H9 (cell line): Measurements from ENCODE around the gene CEP192. TPM values are rescaled to one million over a fixed set of nuclear protein-coding genes. Genes with fewer than 3 reads are reported as not detected.

Experiments
- DNase-seq: peaks from one replicate; pipeline ENCODE4 v3.0.0-alpha.2; 2017
- H2AFZ ChIP-seq: one replicate; pipeline ENCODE4 v1.6.1; 2013; ENCODE audit warnings: mild to moderate bottlenecking, low read length, control low read depth, moderate library complexity
- H2AK5ac ChIP-seq: 2 replicates; pipeline ENCODE4 v1.6.1; 2013; ENCODE audit warnings: low read length, control low read depth, mixed read lengths; ENCODE audit not compliant: insufficient read length
- H2BK120ac ChIP-seq: one replicate; pipeline ENCODE4 v1.6.1; 2013; ENCODE audit warnings: low read depth, mild to moderate bottlenecking, low read length, control low read depth, inconsistent platforms; ENCODE audit not compliant: poor library complexity, severe bottlenecking
- H2BK12ac ChIP-seq: 2 replicates; pipeline ENCODE4 v1.6.1; 2013; ENCODE audit warnings: low read length, control low read depth, mixed read lengths, low read depth; ENCODE audit not compliant: insufficient read length
- H2BK15ac ChIP-seq: 2 replicates; pipeline ENCODE4 v1.6.1; 2013; ENCODE audit warnings: low read depth, low read length, control low read depth
- H2BK20ac ChIP-seq: one replicate; pipeline ENCODE4 v1.6.1; 2013; ENCODE audit warnings: low read depth, mild to moderate bottlenecking, low read length, control low read depth, inconsistent platforms; ENCODE audit not compliant: poor library complexity, severe bottlenecking
- H2BK5ac ChIP-seq: 2 replicates; pipeline ENCODE4 v1.6.1; 2013; ENCODE audit warnings: low read length, control low read depth, mixed read lengths; ENCODE audit not compliant: insufficient read length
- H3K14ac ChIP-seq: 2 replicates; pipeline ENCODE4 v1.6.1; 2013; ENCODE audit warnings: low read length, control low read depth; ENCODE audit not compliant: insufficient read depth
- H3K18ac ChIP-seq: 2 replicates; pipeline ENCODE4 v1.6.1; 2013; ENCODE audit warnings: low read depth, mild to moderate bottlenecking, mixed read lengths, low read length, control low read depth; ENCODE audit not compliant: insufficient read length
- H3K23ac ChIP-seq: 2 replicates; pipeline ENCODE4 v1.6.1; 2013; ENCODE audit warnings: low read length, control low read depth, mixed read lengths, low read depth; ENCODE audit not compliant: insufficient read length
- H3K23me2 ChIP-seq: 2 replicates; pipeline ENCODE4 v1.6.1; 2013; ENCODE audit warnings: low read depth, mild to moderate bottlenecking, mixed read lengths, low read length, control low read depth; ENCODE audit not compliant: insufficient read length, poor library complexity, severe bottlenecking
- H3K27ac ChIP-seq: 2 replicates; pipeline ENCODE4 v1.5.1; 2013; ENCODE audit warnings: low read length, control low read depth, mixed read lengths, low read depth; ENCODE audit not compliant: insufficient read length
- H3K27me3 ChIP-seq: 2 replicates; pipeline ENCODE4 v1.6.1; 2013; ENCODE audit warnings: low read length, control low read depth, inconsistent platforms; ENCODE audit not compliant: insufficient read depth
- H3K4ac ChIP-seq: 2 replicates; pipeline ENCODE4 v1.6.1; 2013; ENCODE audit warnings: low read depth, mild to moderate bottlenecking, control low read depth, inconsistent platforms, low read length, moderate library complexity
- H3K4me1 ChIP-seq: 2 replicates; pipeline ENCODE4 v1.6.1; 2013; ENCODE audit warnings: low read length, control low read depth, inconsistent platforms; ENCODE audit not compliant: insufficient read depth
- H3K4me2 ChIP-seq: 2 replicates; pipeline ENCODE4 v1.6.1; 2013; ENCODE audit warnings: low read length, control low read depth, mixed read lengths; ENCODE audit not compliant: insufficient read length, insufficient read depth
- H3K56ac ChIP-seq: 2 replicates; pipeline ENCODE4 v1.6.1; 2013; ENCODE audit warnings: low read depth, mild to moderate bottlenecking, mixed read lengths, low read length, control low read depth; ENCODE audit not compliant: insufficient read length
- H3K79me1 ChIP-seq: 2 replicates; pipeline ENCODE4 v1.6.1; 2013; ENCODE audit warnings: low read depth, mild to moderate bottlenecking, moderate library complexity, low read length, control low read depth, inconsistent platforms; ENCODE audit not compliant: insufficient read depth, poor library complexity, severe bottlenecking
- H3K79me2 ChIP-seq: 2 replicates; pipeline ENCODE4 v1.6.1; 2013; ENCODE audit warnings: low read length, control low read depth, inconsistent platforms; ENCODE audit not compliant: insufficient read depth
- H3K9ac ChIP-seq: 2 replicates; pipeline ENCODE4 v1.6.1; 2013; ENCODE audit warnings: low read length, control low read depth, mixed read lengths; ENCODE audit not compliant: insufficient read length; ENCODE audit errors: extremely low read depth
- H3K9me3 ChIP-seq: one replicate; pipeline ENCODE4 v1.6.1; 2013; ENCODE audit warnings: low read depth, low read length, inconsistent platforms; ENCODE audit not compliant: control insufficient read depth
- H3T11ph ChIP-seq: one replicate; pipeline ENCODE4 v1.6.1; 2013; ENCODE audit warnings: mild to moderate bottlenecking, low read length, control low read depth, inconsistent platforms
- H4K20me1 ChIP-seq: one replicate; pipeline ENCODE4 v1.6.1; 2013; ENCODE audit not compliant: control insufficient read depth, insufficient read length, insufficient read depth
- H4K5ac ChIP-seq: 2 replicates; pipeline ENCODE4 v1.6.1; 2013; ENCODE audit warnings: low read depth, mild to moderate bottlenecking, mixed read lengths, low read length, control low read depth; ENCODE audit not compliant: insufficient read length
- H4K8ac ChIP-seq: replicated peaks from 2 replicates; pipeline ENCODE4 v1.6.1; 2013; ENCODE audit warnings: low read length, control low read depth, mixed read lengths, low read depth; ENCODE audit not compliant: insufficient read length
- H4K91ac ChIP-seq: 2 replicates; pipeline ENCODE4 v1.6.1; 2013; ENCODE audit warnings: low read depth, mild to moderate bottlenecking, moderate library complexity, mixed read lengths, low read length, control low read depth; ENCODE audit not compliant: insufficient read length
- H3K27ac Mint-ChIP-seq, 3 experiments: 2 replicates in 2 of 3; 3 replicates in 1 of 3; pipeline ENCODE4 v1.8.0; 2020 to 2021; ENCODE audit warnings: mixed read lengths in 3 of 3, mild to moderate bottlenecking in 1 of 3, moderate library complexity in 1 of 3
- H3K27me3 Mint-ChIP-seq: 2 replicates; pipeline ENCODE4 v1.8.0; 2021; ENCODE audit warnings: low read depth, mild to moderate bottlenecking, moderate library complexity, mixed read lengths
- H3K36me3 Mint-ChIP-seq, 3 experiments: 2 replicates in 2 of 3; 3 replicates in 1 of 3; pipeline ENCODE4 v1.8.0; 2020 to 2021; ENCODE audit warnings: low read depth in 3 of 3, mixed read lengths in 3 of 3; ENCODE audit not compliant: insufficient read depth in 1 of 3
- H3K4me1 Mint-ChIP-seq, 2 experiments: 2 replicates each; pipeline ENCODE4 v1.8.0; 2020; ENCODE audit warnings: mixed read lengths in 2 of 2
- H3K4me3 Mint-ChIP-seq, 2 experiments: 2 replicates in 1 of 2; 3 replicates in 1 of 2; pipeline ENCODE4 v1.8.0; 2020 to 2021; ENCODE audit warnings: mild to moderate bottlenecking in 2 of 2, mixed read lengths in 2 of 2, moderate library complexity in 1 of 2
- H3K9me3 Mint-ChIP-seq, 2 experiments: 2 replicates in 1 of 2; 3 replicates in 1 of 2; pipeline ENCODE4 v1.8.0; 2020; ENCODE audit warnings: mild to moderate bottlenecking in 2 of 2, mixed read lengths in 2 of 2, moderate library complexity in 1 of 2
- CTCF ChIP-seq: fragments of 200-600 bp; sonication (generic); conservative IDR thresholded peaks from 3 replicates; pipeline ENCODE4 v1.8.0; 2021; ENCODE audit warnings: antibody characterized with exemption, mild to moderate bottlenecking
- WGBS: extraction: QIAGEN DNeasy Blood & Tissue Kit; methylation state at CpG from one replicate; pipeline ENCODE4 v1.1.7; 2013; ENCODE audit warnings: missing lambda C conversion rate, low lambda C conversion rate, mixed read lengths; ENCODE audit not compliant: insufficient read length; ENCODE audit errors: extremely low coverage; 5-methylcytosine and 5-hydroxymethylcytosine counted together
- total RNA-seq: library from RNA; stranded (reverse); gene quantifications from 2 replicates; pipeline ENCODE4 v1.2.1, GENCODE V29; 2021

Gene CEP192
- total RNA-seq, 1 experiment from 2014 or later = 23.5 TPM

DNA sequence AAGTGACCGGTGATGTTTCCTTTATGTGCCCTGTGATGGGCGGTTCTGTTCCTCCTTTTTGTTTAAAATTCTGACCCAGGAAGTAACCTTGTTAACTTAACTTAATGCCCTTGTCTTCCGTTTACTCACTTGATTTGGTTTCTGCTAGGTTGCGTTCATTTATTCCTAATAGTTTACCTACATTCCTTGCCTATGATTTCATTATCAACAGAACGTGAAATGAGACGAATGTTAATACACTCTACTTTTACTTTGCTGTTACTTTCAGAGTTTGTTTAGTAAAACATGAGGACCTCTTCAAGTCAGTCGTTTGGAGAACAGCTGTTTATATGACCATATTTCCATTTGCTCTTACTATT is 638 bp downstream of the CEP192 start:
- H3K36me3 Mint-ChIP-seq = peaks cover 0 to 3% (median under 1%) of the 10 kb centered on the region in 3 experiments; a peak in 3 of 7 replicates

More for the DNA sequence above, 638 bp downstream of the CEP192 start:
- Mint-ChIP-seq H3K27ac (peak overlapping the region; percentile 84 to 96 (median 96); a peak in 5 of 7 replicates), H3K4me3 (peak overlapping the region; percentile 94 to 97), H3K27me3 (no peaks in the 10 kb centered on the region), H3K4me1 (peaks cover 8 to 14% of the 10 kb centered on the region in 2 experiments), H3K9me3 (no peaks in the 10 kb centered on the region; a peak in 1 of 5 replicates)
- H3K4me1 ChIP-seq = peaks cover 7% of the 10 kb centered on the region; the same call in 1 of the 2 replicates
- no peak overlapping the region for H2AFZ ChIP-seq
- H3K9me3 ChIP-seq = no peaks in the 10 kb centered on the region
- no peaks in the 10 kb centered on the region for H3K23me2 ChIP-seq
- H2BK5ac ChIP-seq = no peak overlapping the region
- H3T11ph ChIP-seq = no peak overlapping the region
- H3K23ac ChIP-seq = no peak overlapping the region
- peak overlapping the region; percentile 74 for H3K4me2 ChIP-seq
- H2AK5ac ChIP-seq = no peak overlapping the region
- H2BK20ac ChIP-seq = no peak overlapping the region
- H3K4ac ChIP-seq = no peak overlapping the region
- no peak overlapping the region for H3K56ac ChIP-seq
- H4K91ac ChIP-seq = no peak overlapping the region
- H4K20me1 ChIP-seq = no peaks in the 10 kb centered on the region
- H3K9ac ChIP-seq = peak overlapping the region; percentile 87
- no peak overlapping the region for H4K5ac ChIP-seq
- H2BK120ac ChIP-seq = no peak overlapping the region
- no CpG with 5 or more reads among the region's 7 CpGs for WGBS
- H2BK15ac ChIP-seq = no peak overlapping the region
- peaks cover 25% of the 10 kb centered on the region; the same call in 1 of the 2 replicates for H3K79me2 ChIP-seq
- peak overlapping the region; percentile 91; the same call in 1 of the 2 replicates for H3K14ac ChIP-seq
- DNase-seq = no peak
- no peak overlapping the region for H3K18ac ChIP-seq
- no peaks in the 10 kb centered on the region for H3K27me3 ChIP-seq
- peaks cover under 1% of the 10 kb centered on the region for H3K79me1 ChIP-seq
- H4K8ac ChIP-seq = no peak overlapping the region
- no peak overlapping the region for H3K27ac ChIP-seq
- H2BK12ac ChIP-seq = no peak overlapping the region
- no peak for TF ChIP-seq CTCF
